Measurements from ENCODE around the gene GTF3C6.

GTF3C6 gene

DNA sequence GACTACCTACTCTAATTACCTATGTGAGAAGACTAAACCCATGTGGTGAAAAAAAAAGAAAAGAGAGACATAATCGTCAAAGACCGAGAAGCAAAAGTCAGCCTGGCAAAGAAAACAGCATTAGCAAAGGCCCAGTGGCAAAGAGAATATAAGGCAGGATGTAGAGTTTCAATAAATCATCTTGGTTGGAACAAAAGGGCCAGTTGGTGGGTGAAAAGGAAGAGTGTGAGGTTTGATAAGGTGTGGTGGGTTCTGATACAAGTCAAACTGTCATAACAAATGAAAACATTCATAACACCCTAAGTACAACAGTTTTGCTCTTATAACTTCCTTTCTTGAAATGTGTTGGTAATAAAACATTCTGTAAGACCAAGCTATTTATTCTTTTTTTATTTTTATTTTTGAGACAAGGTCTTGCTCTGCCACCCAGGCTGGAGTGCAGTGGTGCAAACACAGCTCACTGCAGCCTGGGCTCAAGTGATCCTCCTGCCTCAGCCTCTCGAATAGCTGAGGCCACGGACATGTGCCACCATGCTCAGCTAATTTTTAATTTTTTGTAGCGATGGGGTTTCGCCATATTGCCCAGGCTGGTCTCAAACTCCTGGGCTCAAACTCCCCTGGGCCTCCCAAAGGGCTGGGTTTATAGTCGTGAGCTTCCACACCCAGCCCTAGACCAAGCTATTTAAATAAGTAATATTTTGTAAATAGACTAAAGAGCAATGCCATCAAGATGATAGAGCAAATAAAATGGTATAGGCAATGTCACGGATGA is 18.9 kb upstream of the GTF3C6 start:
- H3K4me3 ChIP-seq (ENCODE audit: control insufficient read depth in 1 of 7, extremely low read depth in 1 of 7, insufficient read depth in 4 of 7, low read depth in 2 of 7, low read length in 6 of 7) = peak overlapping the region in 2 of 7 experiments; percentile 14 to 28

GRCh38 chr6:110944681-110945151 is 13.8 kb upstream of the GTF3C6 start:
- Histone ChIP-seq H3K27ac (ENCODE audit: insufficient read depth in 1 of 2, low read depth in 1 of 2, low read length in 2 of 2, poor library complexity in 1 of 2, severe bottlenecking in 2 of 2) (peak overlapping the region; percentile 82 to 93), H3K4me3 (ENCODE audit: control insufficient read depth in 1 of 7, extremely low read depth in 1 of 7, insufficient read depth in 4 of 7, low read depth in 2 of 7, low read length in 6 of 7) (peak overlapping the region in 2 of 7 experiments; percentile 23 to 24), H3K4me1 (ENCODE audit: control extremely low read depth in 1 of 4, control insufficient read depth in 4 of 4, insufficient read depth in 4 of 4, low read length in 3 of 4) (peaks cover 7 to 53% (median 28%) of the 10 kb centered on the region in 4 experiments), H3K36me3 (ENCODE audit: control insufficient read depth in 4 of 4, insufficient read depth in 4 of 4, low read length in 3 of 4) (no peaks in the 10 kb centered on the region), H3K27me3 (replicated peaks in 2 of 5; ENCODE audit: control insufficient read depth in 4 of 5, insufficient read depth in 5 of 5, low read length in 4 of 5) (no peaks in the 10 kb centered on the region), H3K9me3 (ENCODE audit: control extremely low read depth in 1 of 5, control insufficient read depth in 4 of 5, insufficient read depth in 2 of 5, low read depth in 1 of 5, low read length in 4 of 5) (no peaks in the 10 kb centered on the region)
- DNase-seq = peak; percentile 92 to 99 (median 98)
- CTCF ChIA-PET = interaction anchor here (0.8 to 8.5 kb wide), 6 partner anchors 13 to 418 kb away, joined by 3 to 76 read pairs (median 4); no protein-coding TSS in a partner anchor
- WGBS (ENCODE audit: insufficient coverage) = no CpG with 5 or more reads among the region's 1 CpG
- POLR2A ChIA-PET = interaction anchor here (0.6 to 1.2 kb wide), 3 partner anchors 26 to 70 kb away, joined by 3 to 6 read pairs (median 3); partner anchors contain the start of gene AMD1

More for the DNA sequence above, 18.9 kb upstream of the GTF3C6 start:
- Histone ChIP-seq H3K36me3 (ENCODE audit: control insufficient read depth in 4 of 4, insufficient read depth in 4 of 4, low read length in 3 of 4) (no peaks in the 10 kb centered on the region), H3K27me3 (replicated peaks in 2 of 5; ENCODE audit: control insufficient read depth in 4 of 5, insufficient read depth in 5 of 5, low read length in 4 of 5) (no peaks in the 10 kb centered on the region), H3K27ac (ENCODE audit: insufficient read depth in 1 of 2, low read depth in 1 of 2, low read length in 2 of 2, poor library complexity in 1 of 2, severe bottlenecking in 2 of 2) (peak overlapping the region; percentile 83 to 95), H3K4me1 (ENCODE audit: control extremely low read depth in 1 of 4, control insufficient read depth in 4 of 4, insufficient read depth in 4 of 4, low read length in 3 of 4) (peaks cover 10 to 36% (median 17%) of the 10 kb centered on the region in 4 experiments), H3K9me3 (ENCODE audit: control extremely low read depth in 1 of 5, control insufficient read depth in 4 of 5, insufficient read depth in 2 of 5, low read depth in 1 of 5, low read length in 4 of 5) (no peaks in the 10 kb centered on the region)
- WGBS (ENCODE audit: insufficient coverage) = 0% methylated on average over 4 of the region's 8 CpGs
- CTCF ChIA-PET = interaction anchor here (0.5 to 1.8 kb wide), 5 partner anchors 10 to 1837 kb away, joined by 3 to 6 read pairs (median 4); no protein-coding TSS in a partner anchor
- peak; percentile 93 to 99 (median 98) for DNase-seq
- POLR2A ChIA-PET = interaction anchor here (0.6 to 1.0 kb wide), 2 partner anchors 19 to 29 kb away, joined by 3 to 4 read pairs; partner anchors contain the start of gene GTF3C6

GRCh38 chr6:110946498-110946897 is 12.0 kb upstream of the GTF3C6 start:
- H3K27me3 ChIP-seq (replicated peaks in 2 of 5; ENCODE audit: control insufficient read depth in 4 of 5, insufficient read depth in 5 of 5, low read length in 4 of 5) = no peaks in the 10 kb centered on the region
- peaks cover 0 to 53% (median 23%) of the 10 kb centered on the region in 4 experiments for H3K4me1 ChIP-seq (ENCODE audit: control extremely low read depth in 1 of 4, control insufficient read depth in 4 of 4, insufficient read depth in 4 of 4, low read length in 3 of 4)
- no peak for DNase-seq
- H3K27ac ChIP-seq (ENCODE audit: insufficient read depth in 1 of 2, low read depth in 1 of 2, low read length in 2 of 2, poor library complexity in 1 of 2, severe bottlenecking in 2 of 2) = peak overlapping the region in 1 of 2 experiments; percentile 5
- ChIA-PET POLR2A (interaction anchor here (1.4 kb wide), 1 partner anchor 12 kb away, joined by 3 read pairs; the partner anchor contains the start of gene GTF3C6), CTCF (interaction anchor here (0.9 to 8.5 kb wide), 5 partner anchors 12 to 264 kb away, joined by 3 to 76 read pairs (median 8); partner anchors contain the start of genes AMD1 and GTF3C6)
- H3K9me3 ChIP-seq (ENCODE audit: control extremely low read depth in 1 of 5, control insufficient read depth in 4 of 5, insufficient read depth in 2 of 5, low read depth in 1 of 5, low read length in 4 of 5) = no peaks in the 10 kb centered on the region
- H3K36me3 ChIP-seq (ENCODE audit: control insufficient read depth in 4 of 4, insufficient read depth in 4 of 4, low read length in 3 of 4) = no peaks in the 10 kb centered on the region
- H3K4me3 ChIP-seq (ENCODE audit: control insufficient read depth in 1 of 7, extremely low read depth in 1 of 7, insufficient read depth in 4 of 7, low read depth in 2 of 7, low read length in 6 of 7) = no peak overlapping the region
- WGBS (ENCODE audit: insufficient coverage) = 60% methylated on average over 2 of the region's 2 CpGs

- POLR2A ChIA-PET = interaction anchor here (1.2 kb wide), 1 partner anchor 75 kb away, joined by 3 read pairs; the partner anchor contains the start of gene AMD1
- Histone ChIP-seq H3K36me3 (ENCODE audit: control insufficient read depth in 4 of 4, insufficient read depth in 4 of 4, low read length in 3 of 4) (no peaks in the 10 kb centered on the region), H3K9me3 (ENCODE audit: control extremely low read depth in 1 of 5, control insufficient read depth in 4 of 5, insufficient read depth in 2 of 5, low read depth in 1 of 5, low read length in 4 of 5) (no peaks in the 10 kb centered on the region), H3K4me3 (ENCODE audit: control insufficient read depth in 1 of 7, extremely low read depth in 1 of 7, insufficient read depth in 4 of 7, low read depth in 2 of 7, low read length in 6 of 7) (peak overlapping the region in 3 of 7 experiments; percentile 27 to 64 (median 40)), H3K27me3 (replicated peaks in 2 of 5; ENCODE audit: control insufficient read depth in 4 of 5, insufficient read depth in 5 of 5, low read length in 4 of 5) (no peaks in the 10 kb centered on the region), H3K4me1 (ENCODE audit: control extremely low read depth in 1 of 4, control insufficient read depth in 4 of 4, insufficient read depth in 4 of 4, low read length in 3 of 4) (peaks cover 0 to 42% (median 20%) of the 10 kb centered on the region in 4 experiments), H3K27ac (ENCODE audit: insufficient read depth in 1 of 2, low read depth in 1 of 2, low read length in 2 of 2, poor library complexity in 1 of 2, severe bottlenecking in 2 of 2) (peak overlapping the region in 1 of 2 experiments; percentile 61)
- no CpG with 5 or more reads among the region's 8 CpGs for WGBS (ENCODE audit: insufficient coverage)
- CTCF ChIA-PET = interaction anchor here (0.7 to 8.5 kb wide), 33 partner anchors 8 to 421 kb away, joined by 3 to 76 read pairs (median 4); partner anchors contain the start of genes AMD1 and GTF3C6
- peak; percentile 75 to 85 (median 83) for DNase-seq
Measured at GRCh38 chr6:110949679-110950285, 8.7 kb upstream of the GTF3C6 start.

GRCh38 chr6:110950440-110950839 is 8.1 kb upstream of the GTF3C6 start:
- H3K4me3 ChIP-seq (ENCODE audit: control insufficient read depth in 1 of 7, extremely low read depth in 1 of 7, insufficient read depth in 4 of 7, low read depth in 2 of 7, low read length in 6 of 7) = no peak overlapping the region
- ChIA-PET CTCF (interaction anchor here (0.7 to 8.5 kb wide), 32 partner anchors 8 to 422 kb away, joined by 3 to 76 read pairs (median 4); partner anchors contain the start of genes AMD1, GTF3C6 and RPF2), POLR2A (interaction anchor here (0.6 kb wide), 1 partner anchor 76 kb away, joined by 3 read pairs; the partner anchor contains the start of gene AMD1)
- DNase-seq = no peak
- H3K9me3 ChIP-seq (ENCODE audit: control extremely low read depth in 1 of 5, control insufficient read depth in 4 of 5, insufficient read depth in 2 of 5, low read depth in 1 of 5, low read length in 4 of 5) = no peaks in the 10 kb centered on the region
- H3K36me3 ChIP-seq (ENCODE audit: control insufficient read depth in 4 of 4, insufficient read depth in 4 of 4, low read length in 3 of 4) = no peaks in the 10 kb centered on the region
- no peaks in the 10 kb centered on the region for H3K27me3 ChIP-seq (replicated peaks in 2 of 5; ENCODE audit: control insufficient read depth in 4 of 5, insufficient read depth in 5 of 5, low read length in 4 of 5)
- H3K4me1 ChIP-seq (ENCODE audit: control extremely low read depth in 1 of 4, control insufficient read depth in 4 of 4, insufficient read depth in 4 of 4, low read length in 3 of 4) = peaks cover 0 to 36% (median 14%) of the 10 kb centered on the region in 4 experiments
- no peak overlapping the region for H3K27ac ChIP-seq (ENCODE audit: insufficient read depth in 1 of 2, low read depth in 1 of 2, low read length in 2 of 2, poor library complexity in 1 of 2, severe bottlenecking in 2 of 2)

DNA sequence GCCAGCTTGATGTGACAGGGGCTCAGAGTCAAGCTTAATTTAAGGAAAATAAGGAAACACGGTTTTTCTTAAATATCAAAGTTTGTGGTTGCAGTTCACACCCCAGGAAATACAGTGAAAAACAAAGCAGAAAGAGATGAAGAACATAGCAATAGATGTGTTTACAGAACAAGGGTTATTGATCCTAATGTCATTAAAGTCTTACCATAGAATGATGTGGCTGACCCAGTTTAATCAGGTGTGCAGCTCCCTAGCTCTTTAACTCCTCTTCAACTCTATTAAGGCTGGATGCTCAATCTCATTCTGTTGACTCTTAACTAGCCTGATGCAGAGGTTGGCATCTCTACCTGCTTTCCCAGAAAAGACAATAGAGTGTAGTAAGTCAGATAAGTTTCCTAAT is 7.5 kb upstream of the GTF3C6 start:
- 0% methylated on average over 1 of the region's 1 CpG for WGBS (ENCODE audit: insufficient coverage)
- Histone ChIP-seq H3K4me1 (ENCODE audit: control extremely low read depth in 1 of 4, control insufficient read depth in 4 of 4, insufficient read depth in 4 of 4, low read length in 3 of 4) (peaks cover 0 to 35% (median 14%) of the 10 kb centered on the region in 4 experiments), H3K27me3 (replicated peaks in 2 of 5; ENCODE audit: control insufficient read depth in 4 of 5, insufficient read depth in 5 of 5, low read length in 4 of 5) (no peaks in the 10 kb centered on the region), H3K27ac (ENCODE audit: insufficient read depth in 1 of 2, low read depth in 1 of 2, low read length in 2 of 2, poor library complexity in 1 of 2, severe bottlenecking in 2 of 2) (no peak overlapping the region), H3K4me3 (ENCODE audit: control insufficient read depth in 1 of 7, extremely low read depth in 1 of 7, insufficient read depth in 4 of 7, low read depth in 2 of 7, low read length in 6 of 7) (no peak overlapping the region), H3K36me3 (ENCODE audit: control insufficient read depth in 4 of 4, insufficient read depth in 4 of 4, low read length in 3 of 4) (no peaks in the 10 kb centered on the region), H3K9me3 (ENCODE audit: control extremely low read depth in 1 of 5, control insufficient read depth in 4 of 5, insufficient read depth in 2 of 5, low read depth in 1 of 5, low read length in 4 of 5) (no peaks in the 10 kb centered on the region)
- CTCF ChIA-PET = interaction anchor here (0.7 to 8.5 kb wide), 22 partner anchors 9 to 422 kb away, joined by 3 to 76 read pairs (median 4); partner anchors contain the start of genes AMD1 and RPF2
- DNase-seq = no peak
- POLR2A ChIA-PET = interaction anchor here (0.6 kb wide), 1 partner anchor 77 kb away, joined by 3 read pairs; the partner anchor contains the start of gene AMD1
